Measurements from ENCODE around the gene NRGN.

NRGN gene

DNA sequence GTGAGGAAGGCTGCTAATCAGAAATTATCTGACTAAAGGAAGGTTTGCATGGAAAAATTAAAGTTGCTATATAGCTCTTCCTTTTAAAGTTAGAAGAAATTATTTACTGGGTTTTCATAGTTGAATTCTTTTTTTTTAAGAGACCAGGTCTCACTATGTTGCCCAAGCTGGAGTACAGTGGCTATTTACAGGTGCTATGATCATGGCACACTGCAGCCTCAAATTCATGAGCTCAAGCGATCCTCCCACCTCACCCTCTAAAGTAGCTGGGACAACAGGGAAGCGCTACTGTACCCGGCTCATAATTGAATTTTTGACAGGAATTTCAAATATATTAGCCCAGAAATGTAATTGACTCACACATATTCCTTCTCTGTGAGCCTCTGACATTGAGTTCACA lies 56.6 kb downstream of the NRGN start:
- no peak for DNase-seq

All from SHP77 (cell line).